OCI-LY7 (cell line): ENCODE measurements around the gene CLEC4C. TPM values are rescaled to one million over a fixed set of nuclear protein-coding genes. Genes with fewer than 3 reads are reported as not detected.

Source experiments
- BruUV-seq: library from RNA; stranded (reverse); fragments of 400-500 nt; replicated peaks from 2 replicates; lab custom pipeline; 2021; lab: Mats Ljungman, UMichigan
- CTCF ChIA-PET: fragments of 300-600 bp; sonication (Branson Sonifier 250); formaldehyde crosslinking; loops from one replicate; lab custom pipeline; 2022; ENCODE audit warnings: antibody characterized with exemption; ENCODE audit not compliant: unreplicated experiment; lab: Charles Lee
- POLR2A ChIA-PET: fragments of 300-600 bp; sonication (Branson Sonifier 250); formaldehyde crosslinking; loops from one replicate; lab custom pipeline; 2022; ENCODE audit warnings: antibody characterized with exemption; lab: Charles Lee
- DNase-seq: peaks from one replicate; pipeline ENCODE4 v3.0.0-alpha.2; 2015; ENCODE audit warnings: low spot score
- H2AFZ ChIP-seq: fragments of 200-600 bp; sonication (generic), shearing (Covaris generic); 2 replicates; pipeline ENCODE4 v1.6.1; 2014; ENCODE audit warnings: mild to moderate bottlenecking, antibody characterized with exemption, low read length, moderate library complexity
- H3K27ac ChIP-seq: fragments of 200-600 bp; sonication (generic); 2 replicates; pipeline ENCODE4 v1.5.1; 2014; ENCODE audit warnings: mixed run types, low read depth, mild to moderate bottlenecking, moderate library complexity, low read length, inconsistent platforms; ENCODE audit not compliant: poor library complexity, severe bottlenecking
- H3K36me3 ChIP-seq: fragments of 200-600 bp; sonication (generic); 2 replicates; pipeline ENCODE4 v1.6.1; 2014; ENCODE audit warnings: mild to moderate bottlenecking, antibody characterized with exemption, low read length, moderate library complexity, mixed read lengths; ENCODE audit not compliant: insufficient read depth
- H3K4me1 ChIP-seq: fragments of 200-600 bp; sonication (generic); 2 replicates; pipeline ENCODE4 v1.5.1; 2014; ENCODE audit warnings: mild to moderate bottlenecking, low read length; ENCODE audit not compliant: insufficient read depth, poor library complexity, severe bottlenecking
- H3K4me2 ChIP-seq: fragments of 200-600 bp; sonication (generic); 2 replicates; pipeline ENCODE4 v1.6.1; 2014; ENCODE audit warnings: mild to moderate bottlenecking, low read length
- H3K4me3 ChIP-seq: fragments of 200-600 bp; sonication (generic); 2 replicates; pipeline ENCODE4 v1.5.1; 2014; ENCODE audit warnings: mild to moderate bottlenecking, low read depth, low read length; ENCODE audit not compliant: poor library complexity, severe bottlenecking
- H3K79me2 ChIP-seq: fragments of 200-600 bp; sonication (generic); 2 replicates; pipeline ENCODE4 v1.6.1; 2016; ENCODE audit warnings: low read depth, mild to moderate bottlenecking, low read length, moderate library complexity, mixed read lengths; ENCODE audit not compliant: insufficient read depth
- H3K9me2 ChIP-seq: fragments of 200-600 bp; sonication (generic); 2 replicates; pipeline ENCODE4 v1.6.1; 2016; ENCODE audit warnings: mild to moderate bottlenecking, low read length, mixed read lengths; ENCODE audit not compliant: insufficient read depth
- H3K9me3 ChIP-seq: fragments of 200-600 bp; sonication (generic); 2 replicates; pipeline ENCODE4 v1.6.1; 2014; ENCODE audit warnings: mild to moderate bottlenecking, mixed run types, low read length, mixed read lengths
- H4K20me1 ChIP-seq: fragments of 200-600 bp; sonication (generic); 2 replicates; pipeline ENCODE4 v1.6.1; 2014; ENCODE audit warnings: mild to moderate bottlenecking, antibody characterized with exemption, low read length, moderate library complexity, mixed read lengths; ENCODE audit not compliant: insufficient read depth
- EZH2phosphoT487 ChIP-seq: fragments of 200-600 bp; sonication (generic); IDR thresholded peaks from 2 replicates; pipeline ENCODE4 v1.6.1; 2018; ENCODE audit warnings: low read depth, borderline replicate concordance, mild to moderate bottlenecking, mixed run types, antibody characterized with exemption, low read length, moderate library complexity, mixed read lengths
- intact Hi-C: fragments of 100-400 bp; cut with micrococcal nuclease; formaldehyde crosslinking; loops from one replicate; pipeline ENCODE4 v1.10.0; 2022; ENCODE audit not compliant: unreplicated experiment
- total RNA-seq, 2 experiments: library from RNA; depleted of rRNA in 1 of 2; stranded (reverse); fragments of >200 nt in 1 of 2; shearing (Covaris generic) in 1 of 2; gene quantifications; 2 replicates each; pipeline ENCODE4 v1.2.3, GENCODE V29; 2014 to 2022
- TF ChIP-seq, protein P1 (sequence below): fragments of 200-600 bp; sonication (generic); conservative IDR thresholded peaks from 2 replicates; pipeline ENCODE4 v1.5.1; 2014; ENCODE audit warnings: mild to moderate bottlenecking, antibody characterized with exemption, low read length, moderate library complexity, mixed read lengths

Gene CLEC4C
- total RNA-seq, 2 experiments from 2014 or later = not detected

DNA sequence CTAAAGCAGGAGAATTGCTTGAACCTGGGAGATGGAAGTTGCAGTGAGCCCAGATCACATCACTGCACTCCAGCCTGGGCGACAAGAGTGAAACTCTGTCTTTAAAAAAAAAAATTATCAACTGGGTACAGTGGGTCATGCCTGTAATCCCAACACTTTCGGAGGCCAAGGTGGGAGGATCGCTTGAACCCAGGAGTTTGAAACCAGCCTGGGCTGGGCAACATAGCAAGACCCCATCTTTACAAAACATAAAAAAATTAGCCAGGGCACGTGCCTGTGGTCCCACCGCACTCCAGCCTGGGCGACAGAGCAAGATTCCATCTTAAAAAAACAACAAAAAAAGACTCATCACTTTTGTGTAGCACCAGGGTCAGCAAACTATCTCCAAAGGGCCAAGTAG is 34.9 kb upstream of the CLEC4C start:
- Histone ChIP-seq H3K4me1 (no peaks in the 10 kb centered on the region), H2AFZ (no peak overlapping the region), H3K36me3 (no peaks in the 10 kb centered on the region), H3K79me2 (no peaks in the 10 kb centered on the region), H3K27ac (no peak overlapping the region), H4K20me1 (no peaks in the 10 kb centered on the region), H3K9me3 (no peaks in the 10 kb centered on the region), H3K4me2 (no peak overlapping the region), H3K4me3 (no peak overlapping the region), H3K9me2 (no peaks in the 10 kb centered on the region)
- BruUV-seq = no TSS peak
- ChIA-PET POLR2A (no interaction called here), CTCF (no interaction called here)
- DNase-seq = no peak
- TF ChIP-seq, protein P1, sequence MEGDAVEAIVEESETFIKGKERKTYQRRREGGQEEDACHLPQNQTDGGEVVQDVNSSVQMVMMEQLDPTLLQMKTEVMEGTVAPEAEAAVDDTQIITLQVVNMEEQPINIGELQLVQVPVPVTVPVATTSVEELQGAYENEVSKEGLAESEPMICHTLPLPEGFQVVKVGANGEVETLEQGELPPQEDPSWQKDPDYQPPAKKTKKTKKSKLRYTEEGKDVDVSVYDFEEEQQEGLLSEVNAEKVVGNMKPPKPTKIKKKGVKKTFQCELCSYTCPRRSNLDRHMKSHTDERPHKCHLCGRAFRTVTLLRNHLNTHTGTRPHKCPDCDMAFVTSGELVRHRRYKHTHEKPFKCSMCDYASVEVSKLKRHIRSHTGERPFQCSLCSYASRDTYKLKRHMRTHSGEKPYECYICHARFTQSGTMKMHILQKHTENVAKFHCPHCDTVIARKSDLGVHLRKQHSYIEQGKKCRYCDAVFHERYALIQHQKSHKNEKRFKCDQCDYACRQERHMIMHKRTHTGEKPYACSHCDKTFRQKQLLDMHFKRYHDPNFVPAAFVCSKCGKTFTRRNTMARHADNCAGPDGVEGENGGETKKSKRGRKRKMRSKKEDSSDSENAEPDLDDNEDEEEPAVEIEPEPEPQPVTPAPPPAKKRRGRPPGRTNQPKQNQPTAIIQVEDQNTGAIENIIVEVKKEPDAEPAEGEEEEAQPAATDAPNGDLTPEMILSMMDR = no peak
- no peak for TF ChIP-seq EZH2phosphoT487
- intact Hi-C loops = no loop called here

DNA sequence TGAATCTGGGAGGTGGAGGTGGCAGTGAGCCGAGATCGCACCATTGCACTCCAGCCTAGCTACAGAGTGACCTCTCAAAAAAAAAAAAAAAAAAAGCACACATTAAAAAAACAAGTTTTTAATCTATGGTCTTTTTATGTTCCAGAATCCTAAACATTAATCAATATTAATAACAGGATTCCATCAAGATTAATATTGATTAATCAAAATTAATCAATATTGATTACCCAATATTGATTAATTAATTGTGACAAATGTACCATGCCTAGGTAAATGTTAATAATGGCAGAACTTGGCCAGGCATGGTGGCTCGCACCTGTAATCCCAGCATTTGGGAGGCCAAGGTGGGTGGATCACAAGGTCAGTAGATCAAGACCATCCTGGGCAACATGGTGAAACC is 34.1 kb upstream of the CLEC4C start:
- H2AFZ ChIP-seq = no peak overlapping the region
- H3K4me2 ChIP-seq = no peak overlapping the region
- H3K4me3 ChIP-seq = no peak overlapping the region
- intact Hi-C loops = no loop called here
- ChIA-PET CTCF (no interaction called here), POLR2A (interaction anchor here (0.6 kb wide), 2 partner anchors 33 to 433 kb away, joined by 3 to 4 read pairs; no protein-coding TSS in a partner anchor)
- H3K9me3 ChIP-seq = no peaks in the 10 kb centered on the region
- H4K20me1 ChIP-seq = no peaks in the 10 kb centered on the region
- no TSS peak for BruUV-seq
- DNase-seq = no peak
- H3K4me1 ChIP-seq = no peaks in the 10 kb centered on the region
- H3K36me3 ChIP-seq = no peaks in the 10 kb centered on the region
- H3K9me2 ChIP-seq = no peaks in the 10 kb centered on the region
- no peak for TF ChIP-seq EZH2phosphoT487
- TF ChIP-seq, protein P1 = no peak
- no peak overlapping the region for H3K27ac ChIP-seq
- no peaks in the 10 kb centered on the region for H3K79me2 ChIP-seq

GRCh38 chr12:7769999-7770398 is 22.8 kb upstream of the CLEC4C start:
- H4K20me1 ChIP-seq = no peaks in the 10 kb centered on the region
- no peaks in the 10 kb centered on the region for H3K36me3 ChIP-seq
- no peak overlapping the region for H3K4me2 ChIP-seq
- no peak overlapping the region for H3K27ac ChIP-seq
- POLR2A ChIA-PET = no interaction called here
- H3K9me3 ChIP-seq = no peaks in the 10 kb centered on the region
- intact Hi-C loops = no loop called here
- no peak for DNase-seq
- CTCF ChIA-PET = no interaction called here
- BruUV-seq = no TSS peak
- TF ChIP-seq, protein P1 = no peak
- no peak for TF ChIP-seq EZH2phosphoT487
- no peaks in the 10 kb centered on the region for H3K79me2 ChIP-seq
- no peak overlapping the region for H2AFZ ChIP-seq
- H3K4me1 ChIP-seq = no peaks in the 10 kb centered on the region
- H3K9me2 ChIP-seq = no peaks in the 10 kb centered on the region
- H3K4me3 ChIP-seq = no peak overlapping the region
